Stimulated activated CD8-positive, alpha-beta memory T cell treated with anti-CD3 and anti-CD28 coated beads, Interleukin-12 subunit alpha, Interleukin-12 subunit beta, amount 100 ng/mL, for 4 hours (primary cell): Measurements from ENCODE around the gene OCIAD2.
"Not testable (repeated sequence)": the region's sequence is repeated elsewhere in the genome, so short reads cannot be mapped to it uniquely, and the experiment has no call there.

Source experiments
- DNase-seq: peaks from one replicate; pipeline ENCODE4 v3.0.0-alpha.2; 2020; ENCODE audit warnings: low read depth

The OCIAD2 gene

DNA sequence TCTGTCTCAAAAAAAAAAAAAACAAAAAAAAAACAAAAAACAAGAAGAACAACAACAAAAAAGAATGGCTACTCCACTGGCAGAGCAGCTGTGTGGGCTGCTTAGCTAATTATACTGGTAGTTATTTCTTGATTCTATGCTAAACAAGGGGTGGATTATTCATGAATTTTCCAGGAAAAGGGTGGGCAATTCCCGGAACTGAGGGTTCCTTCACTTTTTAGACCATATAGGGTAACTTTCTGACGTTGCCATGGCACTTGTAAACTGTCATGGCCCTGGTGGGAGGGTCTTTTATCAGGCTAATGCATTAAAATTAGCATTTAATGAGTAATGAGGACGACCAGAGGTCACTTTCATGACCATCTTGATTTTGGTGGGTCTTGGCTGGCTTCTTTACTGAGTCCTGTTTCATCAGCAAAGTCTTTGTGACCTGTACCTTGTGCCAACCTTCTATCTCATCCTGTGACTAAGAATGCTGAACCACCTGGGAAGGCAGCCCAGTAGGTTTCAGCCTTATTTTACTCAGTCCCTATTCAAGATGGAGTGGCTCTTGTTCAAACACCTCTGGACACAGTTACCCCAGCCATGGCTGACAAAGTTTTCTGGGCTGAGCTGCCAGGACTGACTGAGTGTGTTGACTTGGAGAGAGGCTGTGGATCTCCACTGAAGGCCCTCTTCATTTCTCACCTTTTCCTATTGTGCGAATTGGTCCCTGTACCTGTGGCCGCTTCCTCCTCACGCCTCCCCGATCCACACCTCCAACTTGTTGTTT lies 1.3 kb upstream of the OCIAD2 start:
- no peak for DNase-seq

DNA sequence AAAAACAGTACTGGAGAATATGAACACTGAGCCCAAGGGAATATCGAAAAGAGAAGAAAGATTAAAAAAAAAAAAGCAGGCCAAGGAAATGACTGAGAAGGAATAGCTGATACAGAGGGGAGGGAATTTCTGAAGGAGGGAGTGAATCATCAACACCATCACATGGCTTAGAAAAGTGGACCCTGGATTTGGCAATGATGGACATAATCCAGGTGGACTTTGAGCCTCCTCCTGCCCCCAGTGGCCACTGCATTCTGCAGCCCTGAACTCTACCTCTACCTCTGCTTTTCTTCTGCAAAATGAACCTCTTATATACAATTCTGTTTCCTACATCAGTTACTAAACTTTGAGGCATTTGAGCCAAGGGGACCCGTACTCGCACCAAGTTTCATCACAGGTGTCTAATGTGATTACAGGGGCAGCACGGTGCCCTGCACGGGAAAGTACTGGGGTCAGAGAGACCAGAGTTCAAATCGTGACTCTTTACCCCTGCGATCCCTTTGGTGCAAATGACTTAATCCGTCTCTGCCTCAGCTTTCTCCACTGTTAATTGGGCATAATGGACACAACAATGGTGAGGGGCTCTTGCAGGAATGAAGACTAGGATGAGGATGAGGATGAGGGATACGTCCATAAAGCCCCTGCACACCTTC lies 1.1 kb downstream of the OCIAD2 start:
- no peak for DNase-seq

DNA sequence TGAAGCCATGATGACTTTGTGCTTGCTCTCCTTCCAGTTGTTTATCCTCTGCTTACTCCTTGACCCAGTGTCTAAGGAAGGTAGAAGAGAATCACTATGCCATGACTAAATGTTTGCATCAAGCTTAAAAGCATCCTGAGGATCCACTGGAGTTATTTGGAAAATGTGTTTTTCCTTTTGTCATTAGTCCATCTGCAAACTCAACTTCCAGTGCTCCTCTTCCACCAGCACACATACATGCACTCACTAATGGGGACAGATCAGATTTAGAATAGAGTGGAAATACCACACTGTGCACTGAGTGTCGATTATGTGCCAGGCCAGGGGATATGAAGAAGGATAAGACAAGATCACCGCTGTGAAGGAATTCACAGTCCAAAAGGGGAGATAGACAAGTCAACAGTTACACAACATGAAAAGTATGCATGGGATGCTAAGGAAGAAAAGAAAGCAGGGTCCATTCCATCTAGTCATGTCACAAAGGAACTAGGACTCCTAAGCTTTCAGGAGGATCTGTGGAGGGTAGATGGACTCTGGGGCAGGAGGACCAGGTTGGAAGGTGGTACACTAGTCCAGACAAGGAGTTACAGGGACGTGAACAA lies 1.9 kb downstream of the OCIAD2 start:
- DNase-seq: no peak

DNA sequence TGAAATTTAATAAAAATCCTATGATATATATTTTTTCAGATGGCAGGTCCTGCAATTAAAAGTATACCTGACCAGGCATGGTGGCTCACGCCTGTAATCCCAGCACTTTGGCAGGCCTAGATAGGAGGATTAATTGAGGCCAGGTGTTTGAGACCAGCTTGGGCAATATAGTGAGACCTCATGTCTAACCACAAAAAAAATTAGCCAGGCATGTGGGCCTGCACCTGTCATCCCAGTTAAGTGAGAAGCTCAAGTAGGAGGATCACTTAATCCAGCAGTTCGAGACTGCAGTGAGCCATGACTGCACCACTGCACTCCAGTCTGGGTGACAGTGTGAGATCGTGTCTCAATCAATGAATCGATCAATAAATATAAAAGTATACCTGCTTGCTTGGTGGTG lies 2.5 kb downstream of the OCIAD2 start:
- DNase-seq: no peak

DNA sequence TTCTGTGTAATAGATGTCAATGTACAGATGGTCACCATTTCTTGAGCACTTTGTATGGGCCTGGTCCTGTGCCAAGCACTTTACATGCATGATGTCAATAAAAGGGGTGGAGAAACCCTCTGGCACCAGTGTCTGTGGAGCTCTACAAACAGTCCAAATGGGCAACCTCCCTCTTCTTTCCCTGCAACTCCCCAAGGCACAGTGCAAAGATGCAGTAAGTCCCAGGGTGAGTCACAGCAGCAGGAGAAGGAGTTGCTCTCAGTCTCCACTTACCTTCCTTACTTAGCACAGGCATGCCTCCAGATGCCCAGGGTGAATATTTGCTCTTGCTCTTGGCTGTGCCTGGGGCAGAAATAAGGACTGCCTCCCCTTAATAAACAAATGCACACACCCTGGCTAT lies 4.3 kb downstream of the OCIAD2 start:
- DNase-seq: no peak

DNA sequence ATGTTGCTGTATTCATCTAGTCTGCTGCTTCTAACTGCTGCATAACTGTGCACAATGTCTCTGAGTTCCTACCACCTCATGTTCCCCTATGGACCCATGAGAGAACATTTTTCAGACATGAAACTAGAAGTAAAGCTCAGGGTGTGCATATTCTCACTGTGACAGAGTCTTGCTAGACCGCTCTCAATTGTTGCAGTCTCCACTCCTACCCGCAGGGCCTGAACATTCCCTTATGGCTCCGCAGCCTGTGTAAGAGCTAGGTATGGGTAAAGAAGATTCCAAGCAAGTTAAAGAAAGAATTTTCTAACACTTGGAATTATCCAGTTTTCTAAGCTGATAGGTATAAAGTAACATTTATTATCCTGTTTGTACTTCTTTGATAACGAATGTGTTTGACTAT lies 5.4 kb downstream of the OCIAD2 start:
- no peak for DNase-seq

DNA sequence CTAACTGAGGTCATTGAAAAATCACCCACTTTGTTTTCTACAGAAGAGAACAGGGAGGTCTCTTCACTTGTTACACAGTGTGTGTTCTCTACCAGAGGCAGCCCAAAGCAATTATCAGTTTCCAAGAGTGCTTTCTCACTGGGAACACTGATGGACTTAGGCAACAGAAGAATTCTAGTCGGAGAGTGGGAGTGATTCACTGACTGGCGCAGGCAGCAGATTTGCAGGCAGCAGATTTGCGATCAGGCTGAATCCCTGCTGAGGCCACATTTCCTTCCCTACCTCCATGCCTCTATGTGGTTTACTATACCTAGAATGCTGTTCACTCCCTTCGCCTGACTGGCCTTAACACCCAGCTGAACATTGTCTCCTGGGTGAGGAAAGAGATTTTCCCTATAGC lies 6.6 kb downstream of the OCIAD2 start:
- no peak for DNase-seq

DNA sequence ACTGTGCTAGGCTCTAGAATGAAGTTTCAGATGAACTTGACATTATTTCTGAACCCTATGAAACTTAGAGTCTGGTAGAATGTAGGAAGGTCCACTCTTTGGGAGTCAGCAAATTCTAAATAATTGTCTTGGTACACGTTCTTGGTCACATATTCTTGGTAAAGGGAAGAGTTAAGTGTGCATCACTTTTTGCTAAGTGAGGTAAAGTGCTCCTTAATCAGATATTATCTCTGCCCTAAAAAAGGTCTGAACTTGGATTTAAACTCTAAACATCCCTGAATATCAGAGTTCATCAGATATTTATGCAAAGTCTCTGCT lies 7.2 kb downstream of the OCIAD2 start:
- no peak for DNase-seq

DNA sequence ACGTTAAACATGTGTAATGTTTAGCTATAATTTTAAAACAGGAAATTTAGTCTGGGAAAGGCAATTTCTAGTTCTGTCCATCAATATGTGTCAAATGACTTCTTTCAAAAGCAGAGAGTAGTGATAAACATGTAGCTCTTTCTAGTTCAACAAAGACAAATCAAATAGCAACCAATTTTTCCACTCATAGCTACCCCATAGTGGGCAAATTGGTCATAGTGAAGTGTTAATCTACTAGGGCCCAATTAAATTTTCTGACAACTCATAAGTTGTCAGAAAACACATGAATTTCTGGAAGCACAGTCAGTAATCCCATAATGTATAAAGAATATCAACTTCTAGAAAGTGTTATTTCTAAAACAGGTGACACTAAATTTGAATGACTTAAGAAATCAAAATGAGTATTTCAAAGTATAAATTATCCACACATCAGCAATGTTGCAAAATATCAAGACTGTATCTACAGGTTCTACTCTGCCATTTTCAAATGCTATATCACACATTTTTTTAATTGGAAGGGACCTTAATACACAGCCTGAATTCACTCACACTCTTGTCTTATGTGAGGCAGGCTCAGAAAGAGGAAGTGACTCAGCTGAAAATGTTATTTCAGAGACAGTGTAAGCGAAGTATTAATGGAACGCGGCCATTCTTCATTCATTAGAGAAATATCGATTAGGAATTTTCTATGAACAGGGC lies 7.7 kb downstream of the OCIAD2 start:
- DNase-seq: no peak

DNA sequence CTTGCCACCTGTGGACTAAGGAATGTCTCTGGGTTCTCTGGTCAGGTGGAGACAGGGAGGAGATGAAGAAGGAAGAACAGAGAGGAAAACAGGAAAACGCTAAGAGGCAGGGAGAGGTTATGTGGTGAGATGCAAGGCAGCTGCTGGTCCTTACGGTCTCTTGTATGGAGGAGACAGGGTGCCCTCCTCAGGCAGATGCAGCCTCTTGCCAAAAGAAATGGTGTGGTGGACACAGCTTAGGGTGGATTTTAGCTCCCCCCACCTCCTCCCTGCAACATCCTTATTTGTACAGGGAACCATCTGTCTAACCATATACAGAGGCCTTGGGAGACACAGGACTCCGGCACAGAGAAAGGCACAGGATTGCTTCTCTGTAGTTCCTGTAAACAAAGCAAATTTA lies 9.7 kb downstream of the OCIAD2 start:
- DNase-seq: no peak

DNA sequence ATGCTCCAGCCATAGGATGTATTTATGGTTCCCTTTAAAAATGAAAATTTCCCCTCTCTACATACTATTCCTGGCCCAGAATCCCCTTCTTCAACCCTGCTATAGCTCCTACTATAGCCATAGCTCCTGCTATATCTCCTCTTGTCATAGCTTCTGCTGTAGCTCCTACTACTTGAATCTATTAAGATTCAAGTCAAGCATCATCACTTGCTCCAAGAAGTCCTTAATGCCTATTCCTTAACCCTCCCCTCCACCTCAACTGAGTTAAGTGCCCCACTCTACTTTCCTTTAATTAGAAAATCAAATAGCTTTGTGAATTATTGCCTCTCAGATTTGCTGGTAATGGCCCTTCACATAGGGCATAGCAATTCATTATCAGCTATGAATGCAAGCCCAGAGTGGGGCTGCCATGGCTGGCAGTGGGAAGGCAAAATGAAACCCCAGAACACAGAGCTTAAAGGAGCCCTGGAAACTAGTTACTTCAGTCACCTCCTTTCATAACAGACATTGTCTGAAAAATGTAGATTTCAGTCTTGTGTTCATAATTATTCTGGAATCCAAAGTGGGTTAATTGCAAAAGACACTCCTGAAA lies 15.4 kb downstream of the OCIAD2 start:
- no peak for DNase-seq

DNA sequence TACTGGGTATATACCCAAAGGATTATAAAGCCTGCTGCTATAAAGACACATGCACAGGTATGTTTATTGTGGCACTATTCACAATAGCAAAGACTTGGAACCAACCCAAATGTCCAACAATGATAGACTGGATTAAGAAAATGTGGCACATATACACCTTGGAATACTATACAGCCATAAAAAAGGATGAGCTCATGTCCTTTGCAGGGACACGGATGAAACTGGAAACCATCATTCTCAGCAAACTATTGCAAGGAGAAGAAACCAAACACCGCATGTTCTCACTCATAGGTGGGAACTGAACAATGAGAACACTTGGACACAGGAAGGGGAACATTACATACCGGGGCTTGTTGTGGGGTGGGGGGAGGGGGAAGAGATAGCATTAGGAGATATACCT lies 16.8 kb downstream of the OCIAD2 start:
- not testable (repeated sequence) for DNase-seq

DNA sequence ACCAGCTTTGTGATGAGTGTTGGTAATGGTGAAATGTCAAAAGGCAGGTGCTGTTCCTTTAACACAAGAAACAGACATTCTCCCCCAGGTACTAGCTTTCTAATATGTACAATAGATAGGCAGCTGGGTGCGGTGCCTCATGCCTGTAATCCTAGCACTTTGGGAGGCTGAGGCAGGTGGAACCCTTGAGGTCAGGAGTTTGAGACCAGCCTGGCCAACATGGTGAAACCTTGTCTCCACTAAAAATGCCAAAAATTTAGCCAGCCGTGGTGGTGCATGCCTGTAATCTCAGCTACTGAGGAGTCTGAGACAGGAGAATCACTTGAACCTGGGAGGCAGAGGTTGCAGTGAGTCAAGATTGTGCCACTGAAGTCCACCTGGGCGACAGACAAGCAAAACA lies 24.9 kb downstream of the OCIAD2 start:
- DNase-seq: not testable (repeated sequence)

DNA sequence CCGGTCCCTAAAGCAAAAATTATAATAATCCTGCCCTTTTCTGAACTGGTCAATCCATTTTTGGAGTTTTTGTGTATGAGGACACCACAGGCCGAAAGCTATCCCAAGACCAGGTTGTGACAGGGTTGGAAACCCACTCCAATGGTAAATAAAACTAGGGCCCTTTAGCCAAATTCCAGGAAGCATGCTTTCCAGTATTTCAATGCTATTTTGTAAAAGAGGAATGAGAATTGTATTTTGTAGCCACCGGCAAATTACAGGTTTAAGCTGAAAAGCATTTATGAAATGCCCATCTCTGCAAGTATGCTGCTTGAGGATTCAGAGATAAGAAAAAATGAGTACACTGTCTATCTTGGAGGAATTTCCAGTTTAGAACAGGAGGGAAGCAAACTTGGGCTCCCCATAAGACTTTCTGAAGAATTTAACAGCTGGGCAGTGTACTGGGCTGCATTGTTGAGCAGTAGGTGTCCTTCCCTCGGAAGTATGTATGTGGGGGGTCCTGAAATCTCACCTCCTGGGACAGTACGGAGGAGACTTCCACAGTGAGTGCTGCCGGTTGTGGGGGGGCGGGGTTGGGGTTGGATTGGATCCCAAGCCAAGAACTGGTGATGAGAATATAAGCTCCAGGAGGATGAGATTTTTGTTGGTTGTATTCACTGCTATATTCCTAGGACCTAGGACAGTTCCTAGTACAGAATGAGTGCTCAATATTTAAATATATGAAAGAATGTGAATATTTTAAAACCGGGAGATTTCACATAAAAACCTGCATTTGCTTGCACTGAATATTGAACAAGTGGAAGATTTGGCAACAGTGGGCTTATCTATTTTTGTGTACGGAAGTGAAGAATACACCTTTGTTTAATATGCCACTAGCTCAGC lies 26.8 kb downstream of the OCIAD2 start:
- no peak for DNase-seq

DNA sequence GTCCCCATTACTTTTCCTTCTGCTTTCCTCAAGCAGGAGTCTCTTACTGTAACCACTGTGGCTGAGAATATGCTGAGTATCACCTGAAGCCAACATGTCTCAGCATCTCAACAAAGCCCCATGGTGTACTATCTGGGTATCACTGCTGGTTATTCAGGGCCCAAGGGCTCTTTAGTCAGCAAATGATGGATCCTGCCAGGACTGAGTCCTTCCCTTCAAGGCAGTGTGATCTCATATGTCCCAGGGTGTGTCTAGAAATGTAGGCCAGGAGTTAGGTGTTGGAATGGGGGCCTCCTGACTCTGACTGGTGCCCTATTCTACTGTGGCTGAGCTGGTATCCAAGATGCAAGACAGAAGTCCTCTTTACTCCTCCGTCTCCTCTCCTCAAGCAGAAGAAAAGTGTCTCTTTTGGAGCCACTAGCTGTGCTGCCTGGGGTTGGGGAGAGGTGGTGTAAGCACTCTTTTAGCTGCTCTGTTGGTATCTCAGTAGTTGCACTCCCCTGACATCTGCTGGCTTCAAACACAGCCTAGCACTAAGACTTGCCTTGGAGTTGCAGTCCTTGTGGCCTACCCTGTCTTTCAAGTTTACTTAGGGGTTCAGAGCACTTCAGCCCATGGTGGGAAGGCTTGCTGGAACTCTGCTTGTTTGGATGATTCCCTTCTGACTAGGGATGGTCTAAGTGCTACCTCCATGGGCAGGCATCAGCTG lies 28.6 kb downstream of the OCIAD2 start:
- DNase-seq: no peak

DNA sequence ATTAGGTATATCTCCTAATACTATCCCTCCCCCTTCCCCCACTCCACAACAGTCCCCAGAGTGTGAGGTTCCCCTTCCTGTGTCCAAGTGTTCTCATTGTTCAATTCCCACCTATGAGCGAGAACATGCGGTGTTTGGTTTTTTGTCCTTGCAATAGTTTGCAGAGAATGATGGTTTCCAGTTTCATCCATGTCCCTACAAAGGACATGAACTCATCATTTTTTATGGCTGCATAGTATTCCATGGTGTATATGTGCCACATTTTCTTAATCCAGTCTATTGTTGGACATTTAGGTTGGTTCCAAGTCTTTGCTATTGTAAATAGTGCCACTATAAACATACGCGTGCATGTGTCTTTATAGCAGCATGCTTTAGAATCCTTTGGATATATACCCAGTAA lies 41.9 kb downstream of the OCIAD2 start:
- DNase-seq: not testable (repeated sequence)

DNA sequence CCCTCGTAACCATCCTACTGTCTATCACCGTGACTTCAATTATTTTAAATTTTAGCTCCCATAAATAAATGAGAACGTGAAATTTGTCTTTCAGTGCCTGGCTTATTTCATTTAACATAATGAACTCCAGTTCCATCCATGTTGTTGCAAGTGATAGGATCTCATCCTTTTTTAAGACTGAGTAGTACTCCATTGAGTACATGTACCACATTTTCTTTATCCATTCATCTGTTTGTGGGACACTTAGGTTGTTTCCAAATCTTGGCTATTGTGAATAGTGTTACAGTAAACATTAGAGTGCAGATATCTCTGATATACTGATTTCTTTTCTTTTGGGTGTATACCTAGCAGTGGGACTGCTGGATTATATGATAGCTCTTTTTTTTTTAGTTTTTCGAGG lies 42.8 kb downstream of the OCIAD2 start:
- no peak for DNase-seq

DNA sequence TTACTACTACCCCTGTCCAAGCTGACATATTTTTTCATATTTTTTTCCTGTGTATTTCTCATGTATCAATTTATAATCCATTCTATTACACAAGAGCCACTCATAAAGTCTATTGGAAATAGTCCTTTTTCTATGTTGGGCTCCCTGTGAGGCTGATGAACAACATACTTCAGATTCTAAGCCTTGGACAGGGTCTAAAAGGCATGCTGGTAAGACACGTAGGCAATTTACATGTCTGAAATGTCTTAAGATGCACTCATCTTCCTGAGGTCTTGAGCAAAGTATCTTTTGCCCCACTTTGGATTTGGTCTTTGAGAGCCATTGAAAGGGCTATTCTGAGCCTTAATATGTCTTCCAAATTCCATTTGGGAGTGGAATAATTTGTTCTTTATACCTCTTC lies 43.9 kb downstream of the OCIAD2 start:
- no peak for DNase-seq

DNA sequence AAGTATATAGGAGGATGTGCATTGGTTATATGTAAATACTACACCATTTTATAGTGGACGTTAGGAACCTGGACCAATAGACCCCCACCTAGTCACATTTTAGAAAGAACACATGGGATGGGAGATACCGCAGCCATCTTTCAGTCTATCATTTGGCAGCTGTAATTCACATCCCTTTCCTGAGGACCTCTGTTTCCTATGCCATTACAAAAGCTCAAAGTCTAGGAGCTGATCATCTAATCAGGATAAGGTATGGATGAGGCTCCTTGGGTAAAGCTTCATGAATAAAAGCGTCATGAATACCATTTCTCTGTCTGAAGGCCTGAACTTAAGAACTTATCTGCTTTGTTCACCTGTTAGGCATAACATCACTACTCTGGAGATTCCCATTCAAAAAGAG lies 44.5 kb downstream of the OCIAD2 start:
- DNase-seq: no peak

DNA sequence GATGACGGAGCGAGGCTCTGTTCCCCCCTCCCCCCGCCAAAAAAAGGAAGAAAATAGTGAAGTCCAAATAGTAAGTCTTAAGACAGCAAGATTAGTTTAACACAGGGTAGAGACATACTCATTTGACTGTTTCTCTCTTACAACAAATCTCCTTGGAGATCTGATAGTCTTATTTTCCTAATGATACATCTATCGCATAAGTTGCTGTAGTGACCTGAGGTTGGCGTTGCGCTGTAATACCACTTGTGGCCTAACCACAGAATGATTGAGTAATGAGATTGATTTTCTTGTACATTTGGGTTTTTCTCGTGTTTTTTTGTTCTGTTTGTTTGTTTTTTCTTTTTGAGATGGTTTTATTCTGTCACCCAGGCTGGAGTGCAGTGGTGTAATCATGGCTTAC lies 48.4 kb downstream of the OCIAD2 start:
- no peak for DNase-seq

DNA sequence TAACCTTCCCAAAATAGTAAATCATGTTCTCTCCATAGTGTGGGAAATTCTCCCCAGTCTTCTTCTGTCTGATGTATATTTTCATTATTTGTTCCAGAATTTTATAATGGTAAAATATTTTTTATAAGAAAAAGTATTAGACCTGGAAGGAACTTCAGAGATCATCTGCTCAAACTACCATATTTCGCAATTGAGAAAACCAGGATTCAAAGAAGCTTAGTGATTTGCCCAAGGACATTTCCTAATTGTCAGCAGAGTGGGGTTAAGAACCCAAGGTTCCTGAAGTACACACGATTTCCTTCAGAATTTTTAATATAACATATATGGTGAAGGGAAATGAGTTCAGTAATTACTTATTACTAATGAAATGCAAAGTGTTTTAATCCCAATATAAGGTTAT lies 51.6 kb downstream of the OCIAD2 start:
- DNase-seq: no peak
